Measurements from ENCODE around the gene TRIM2.
"Not testable (repeated sequence)": the region's sequence is repeated elsewhere in the genome, so short reads cannot be mapped to it uniquely, and the experiment has no call there.

Gene TRIM2

GRCh38 chr4:153191795-153192363 lies 12.4 kb upstream of the TRIM2 start:
- DNase-seq, result no peak

GRCh38 chr4:153197301-153197700 lies 6.9 kb upstream of the TRIM2 start:
- DNase-seq, result no peak

DNA sequence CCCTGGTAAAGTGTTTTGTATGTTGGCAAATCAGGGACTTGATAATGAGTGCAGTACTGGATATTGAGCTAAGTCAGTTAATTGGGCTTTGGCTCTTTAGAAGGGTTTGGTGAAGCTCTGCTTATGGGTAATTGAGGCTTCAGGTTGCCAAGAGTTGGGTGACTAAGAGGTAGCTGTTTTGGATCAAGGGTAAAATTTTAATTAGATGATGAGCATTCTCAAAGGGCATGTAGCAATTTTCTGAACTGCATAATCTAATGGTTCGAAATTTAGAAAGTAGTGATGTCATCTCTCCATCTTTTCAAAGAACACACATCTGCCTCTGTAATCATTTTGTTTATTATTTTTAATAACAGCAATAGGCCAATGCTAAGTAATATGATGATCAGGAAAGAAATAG lies 5.5 kb upstream of the TRIM2 start:
- no peak for DNase-seq

DNA sequence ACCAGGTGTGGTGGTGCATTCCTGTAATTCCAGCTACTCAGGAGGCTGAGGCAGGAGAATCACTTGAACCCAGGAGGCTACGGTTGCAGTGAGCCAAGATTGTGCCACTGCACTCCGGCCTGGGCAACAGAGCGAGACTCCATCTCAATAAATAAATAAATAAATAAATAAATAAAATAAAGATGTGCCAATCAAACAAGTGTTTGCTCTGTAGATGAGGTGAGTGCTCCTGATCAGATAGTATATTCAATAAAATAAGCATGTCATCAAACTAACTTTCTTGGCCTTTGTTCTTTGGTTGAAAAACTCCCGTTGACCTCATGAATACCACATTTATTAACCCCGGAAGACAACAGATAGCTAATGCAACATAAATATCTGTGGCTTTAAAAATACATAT lies 497 bp upstream of the TRIM2 start:
- not testable (repeated sequence) for DNase-seq

GRCh38 chr4:153204728-153205648 lies 745 bp downstream of the TRIM2 start:
- peak; percentile 35 for DNase-seq

GRCh38 chr4:153205757-153206156 lies 1.5 kb downstream of the TRIM2 start:
- peak; percentile 36 for DNase-seq

DNA sequence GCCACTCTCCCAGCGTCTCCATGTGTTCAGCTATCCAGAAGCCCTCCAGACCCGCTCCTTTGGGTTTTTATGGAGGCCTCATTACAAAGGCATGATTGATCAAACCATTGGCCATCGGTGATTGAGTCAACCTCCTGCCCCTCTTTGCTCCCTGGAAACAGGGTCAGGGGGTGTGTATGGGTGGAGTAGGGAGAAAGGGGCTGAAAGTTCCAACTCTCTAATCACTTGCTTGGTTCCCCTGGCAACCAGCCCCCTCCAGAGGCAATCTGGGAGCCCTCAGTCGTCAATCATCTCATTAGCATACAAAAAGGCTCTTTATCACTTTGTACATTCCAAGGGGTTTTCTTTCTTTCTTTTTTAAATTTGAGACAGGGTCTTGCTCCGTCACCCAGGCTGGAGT lies 2.3 kb downstream of the TRIM2 start:
- no peak for DNase-seq

DNA sequence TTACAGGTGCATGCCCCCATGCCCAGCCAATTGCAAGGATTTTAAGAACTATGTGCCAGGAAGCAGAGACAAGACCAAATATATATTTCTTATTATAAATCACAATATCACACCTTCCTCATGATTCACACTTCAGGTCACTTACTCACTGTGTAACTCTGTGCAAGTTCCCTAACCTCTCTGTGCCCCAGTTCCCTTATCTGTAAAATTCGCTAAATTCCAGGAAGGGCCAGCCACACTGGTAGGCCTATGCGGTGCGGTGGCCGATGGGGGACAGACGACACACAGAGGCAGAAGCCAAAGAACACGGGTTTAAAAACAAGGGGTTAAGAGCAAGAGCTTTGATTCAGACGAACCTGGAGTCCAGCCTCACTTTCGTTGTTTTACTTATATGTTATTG lies 2.8 kb downstream of the TRIM2 start:
- DNase-seq, result no peak

DNA sequence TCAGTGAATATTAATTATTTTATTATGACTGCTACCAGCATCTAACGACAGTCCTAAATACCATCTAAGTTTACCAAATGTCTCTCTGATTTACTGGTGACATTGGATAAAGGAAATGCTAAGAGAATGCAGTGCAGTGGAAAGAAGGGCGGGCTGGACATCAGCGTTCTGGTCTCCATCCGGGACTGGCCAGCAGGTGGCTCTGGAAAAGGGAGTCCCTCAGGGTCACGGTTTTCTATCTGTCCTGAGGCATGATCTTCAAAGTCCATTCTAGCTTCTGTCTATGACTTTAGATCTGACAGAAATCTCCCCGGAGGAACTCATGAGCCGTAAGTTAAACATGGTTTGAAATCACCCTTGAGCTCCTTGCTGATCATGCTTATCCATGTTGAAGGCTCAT lies 3.3 kb downstream of the TRIM2 start:
- DNase-seq, result no peak

DNA sequence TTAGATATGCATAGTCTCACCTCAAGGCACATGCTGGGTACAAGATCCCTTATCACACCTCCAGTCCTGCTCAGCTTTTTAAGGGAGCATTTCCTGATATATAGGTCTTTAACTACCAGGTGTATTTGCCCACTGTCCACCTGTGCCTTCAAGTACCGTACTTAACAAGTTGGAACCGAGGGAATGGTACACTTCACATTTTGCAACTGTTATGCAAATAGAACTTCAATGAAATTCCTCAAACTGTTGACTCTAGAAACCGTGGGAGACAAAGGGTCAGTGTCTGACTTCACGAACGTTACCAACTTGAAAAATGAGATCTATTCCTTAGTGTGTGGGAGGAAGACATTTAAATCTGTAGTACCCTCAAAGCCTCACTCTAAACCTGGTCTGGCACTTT lies 5.2 kb downstream of the TRIM2 start:
- no peak for DNase-seq

GRCh38 chr4:153210727-153211126 lies 6.5 kb downstream of the TRIM2 start:
- no peak for DNase-seq

DNA sequence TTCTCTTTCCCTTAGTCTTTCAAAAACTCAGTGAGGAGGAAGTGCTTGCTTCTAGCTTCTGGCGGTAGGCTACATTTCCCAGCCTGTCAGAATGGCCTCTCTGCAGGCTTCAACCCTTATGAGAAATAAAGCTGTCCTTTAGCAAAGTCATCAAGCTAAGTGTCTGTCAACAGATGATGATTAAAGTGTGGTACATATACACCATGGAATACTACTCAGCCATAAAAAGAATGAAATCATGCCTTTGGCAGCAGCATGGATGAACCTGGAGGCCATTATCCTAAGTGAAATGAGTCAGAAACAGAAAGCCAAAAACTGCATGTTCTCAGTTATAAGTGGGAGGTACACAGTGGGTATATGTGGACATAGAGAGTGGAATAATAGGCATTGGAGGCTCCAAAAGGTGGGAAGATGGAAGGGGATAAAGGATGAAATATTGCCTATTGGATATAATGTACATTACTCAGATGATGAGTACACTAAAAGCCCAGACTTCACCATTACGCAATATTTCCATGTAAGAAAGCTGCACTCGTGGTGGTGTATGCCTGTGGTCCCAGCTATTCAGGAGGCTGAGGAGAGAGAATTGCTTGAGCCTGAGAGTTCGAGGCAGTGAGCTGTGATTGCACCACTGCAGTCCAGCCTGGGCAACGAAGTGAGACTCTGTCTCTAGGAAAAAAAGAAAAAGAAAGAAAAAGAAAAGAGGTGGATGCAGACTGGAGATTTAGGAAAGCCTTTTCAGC lies 7.9 kb downstream of the TRIM2 start:
- DNase-seq, result no peak

- no peak for DNase-seq
Observed at GRCh38 chr4:153212736-153213135, 8.5 kb downstream of the TRIM2 start.

DNA sequence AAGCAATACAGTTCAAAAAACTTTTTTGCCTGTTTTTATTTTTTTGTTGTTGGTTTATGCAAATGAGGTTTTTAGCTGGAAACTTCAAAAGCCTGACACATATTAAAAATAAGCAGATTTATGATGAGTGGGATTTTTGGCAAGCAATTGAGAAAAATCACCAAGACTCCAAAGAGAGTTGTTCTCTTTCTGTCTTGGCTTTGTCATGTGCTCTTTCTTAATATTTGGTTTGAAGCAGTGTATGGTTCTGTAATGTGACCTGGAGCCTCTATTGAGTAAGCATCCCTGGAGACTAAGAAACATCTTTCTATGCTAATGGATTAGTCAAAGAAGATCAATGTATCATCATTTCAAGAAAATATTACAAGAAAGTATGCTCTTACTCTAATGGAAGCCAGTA lies 11.7 kb downstream of the TRIM2 start:
- DNase-seq, result no peak

GRCh38 chr4:153216546-153216945 lies 12.3 kb downstream of the TRIM2 start:
- DNase-seq, result no peak

DNA sequence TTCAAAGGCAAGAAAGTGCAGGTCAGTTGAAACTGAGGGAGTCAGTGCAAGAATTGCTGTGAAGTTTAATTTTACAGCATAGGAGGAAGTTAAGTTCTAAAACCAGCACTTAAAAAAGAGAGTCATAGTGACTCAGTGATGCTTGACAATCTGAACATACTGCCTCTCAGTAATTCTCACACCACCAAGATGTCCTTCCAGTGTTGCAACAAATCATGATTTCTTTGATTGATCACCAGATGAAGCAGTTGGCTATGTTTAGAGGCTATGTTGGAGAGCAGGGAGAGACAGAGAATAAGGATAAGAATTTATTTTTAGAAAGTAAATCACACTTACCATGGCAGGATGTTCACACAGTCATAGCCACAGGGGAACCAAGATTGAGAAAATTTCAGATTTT lies 13.2 kb downstream of the TRIM2 start:
- no peak for DNase-seq

GRCh38 chr4:153218961-153219360 lies 14.7 kb downstream of the TRIM2 start:
- no peak for DNase-seq

GRCh38 chr4:153220682-153221395 lies 16.6 kb downstream of the TRIM2 start:
- no peak for DNase-seq

GRCh38 chr4:153221783-153222706 lies 17.8 kb downstream of the TRIM2 start:
- DNase-seq, result peak; percentile 30

- peak; percentile 37 for DNase-seq
Observed at GRCh38 chr4:153222707-153223426, 18.6 kb downstream of the TRIM2 start.

DNA sequence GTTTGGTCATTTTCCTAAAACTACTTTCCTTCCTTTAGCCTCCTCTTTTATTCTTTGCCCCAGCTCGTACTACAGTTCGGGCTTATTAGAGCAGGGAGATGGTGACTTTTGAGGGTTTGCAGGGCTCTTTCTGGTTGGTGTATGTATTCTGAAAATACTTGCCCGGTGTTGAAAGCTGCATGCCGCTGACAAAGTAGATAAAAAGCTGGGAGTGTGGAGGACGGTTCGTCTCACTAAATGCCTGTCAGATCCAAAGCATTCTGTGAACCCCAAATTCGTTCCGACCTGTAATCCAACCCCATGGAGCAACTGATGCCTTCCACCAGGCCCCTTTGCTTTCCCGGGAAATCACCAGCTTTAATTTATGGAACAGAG lies 19.2 kb downstream of the TRIM2 start:
- no peak for DNase-seq

Measured in activated naive CD4-positive, alpha-beta T cell treated with Interleukin-2 at 50 U/mL for 16 hours (primary cell).